Muscle of arm (tissue), 12 donors: ENCODE results near the gene ZNF491. TPM values are rescaled to one million over a fixed set of nuclear protein-coding genes. Genes with fewer than 3 reads are reported as not detected.
"Not testable (repeated sequence)": the region's sequence is repeated elsewhere in the genome, so short reads cannot be mapped to it uniquely, and the experiment has no call there.

Experiments
- DNase-seq: peaks from one replicate; pipeline ENCODE4 v3.0.0-alpha.2; 2013
- polyA plus RNA-seq, 12 donors: library from polyadenylated mRNA; unstranded; fragments of 120-200 nt; gene quantifications; one replicate each; pipeline ENCODE4 v1.2.1, GENCODE V29; 2013; ENCODE audit not compliant: insufficient read length in 12 of 12

ZNF491 gene
- polyA plus RNA-seq, 12 donors: 2.6 to 6.1 (median 4.0) TPM; not detected in 2

DNA sequence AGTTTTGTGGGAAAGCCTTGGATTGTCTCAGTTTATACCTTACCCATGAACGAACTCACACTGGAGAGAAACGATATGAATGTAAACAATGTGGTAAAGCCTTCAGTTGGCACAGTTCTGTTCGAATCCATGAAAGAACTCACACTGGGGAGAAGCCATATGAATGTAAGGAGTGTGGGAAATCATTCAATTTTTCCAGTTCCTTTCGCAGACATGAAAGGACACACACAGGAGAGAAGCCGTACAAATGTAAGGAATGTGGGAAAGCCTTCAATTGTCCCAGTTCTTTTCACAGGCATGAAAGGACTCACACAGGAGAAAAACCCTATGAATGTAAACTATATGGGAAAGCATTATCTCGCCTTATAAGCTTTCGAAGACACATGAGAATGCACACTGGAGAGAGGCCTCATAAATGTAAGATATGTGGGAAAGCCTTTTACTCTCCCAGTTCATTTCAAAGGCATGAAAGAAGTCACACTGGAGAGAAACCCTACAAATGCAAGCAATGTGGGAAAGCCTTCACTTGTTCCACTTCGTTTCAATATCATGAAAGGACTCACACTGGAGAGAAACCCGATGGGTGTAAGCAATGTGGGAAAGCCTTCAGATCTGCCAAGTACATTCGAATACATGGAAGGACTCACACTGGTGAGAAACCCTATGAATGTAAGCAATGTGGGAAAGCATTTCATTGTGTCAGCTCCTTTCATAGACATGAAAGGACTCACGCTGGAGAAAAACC, 8.2 kb downstream of the ZNF491 start:
- DNase-seq: no peak

DNA sequence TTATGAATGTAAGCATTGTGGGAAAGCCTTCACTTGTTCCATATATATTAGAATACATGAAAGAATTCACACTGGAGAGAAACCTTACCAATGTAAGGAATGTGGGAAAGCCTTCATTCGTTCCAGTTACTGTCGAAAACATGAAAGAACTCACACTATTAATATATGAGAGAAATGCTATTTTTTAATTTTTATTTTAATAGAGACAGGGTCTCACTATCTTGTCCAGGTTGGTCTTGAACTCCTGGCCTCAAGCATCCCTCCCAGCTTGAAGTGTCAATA, 8.7 kb downstream of the ZNF491 start:
- DNase-seq: no peak

DNA sequence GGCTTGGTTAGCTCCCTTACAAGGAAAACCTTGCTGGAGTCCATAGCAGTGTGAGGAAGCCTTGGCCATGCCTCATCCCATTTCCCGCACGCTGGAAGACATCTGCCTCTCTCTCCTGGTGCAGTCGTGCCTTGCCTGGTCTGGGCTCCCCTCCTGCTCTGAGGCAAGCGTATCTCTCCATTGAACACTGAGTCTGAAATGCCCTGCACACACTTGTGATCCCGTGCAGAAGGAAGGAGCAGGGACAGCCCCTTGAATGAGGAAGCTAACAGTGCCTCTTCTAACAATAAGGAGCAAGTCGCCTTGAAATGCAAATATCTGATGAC, 15.3 kb downstream of the ZNF491 start:
- DNase-seq: no peak

DNA sequence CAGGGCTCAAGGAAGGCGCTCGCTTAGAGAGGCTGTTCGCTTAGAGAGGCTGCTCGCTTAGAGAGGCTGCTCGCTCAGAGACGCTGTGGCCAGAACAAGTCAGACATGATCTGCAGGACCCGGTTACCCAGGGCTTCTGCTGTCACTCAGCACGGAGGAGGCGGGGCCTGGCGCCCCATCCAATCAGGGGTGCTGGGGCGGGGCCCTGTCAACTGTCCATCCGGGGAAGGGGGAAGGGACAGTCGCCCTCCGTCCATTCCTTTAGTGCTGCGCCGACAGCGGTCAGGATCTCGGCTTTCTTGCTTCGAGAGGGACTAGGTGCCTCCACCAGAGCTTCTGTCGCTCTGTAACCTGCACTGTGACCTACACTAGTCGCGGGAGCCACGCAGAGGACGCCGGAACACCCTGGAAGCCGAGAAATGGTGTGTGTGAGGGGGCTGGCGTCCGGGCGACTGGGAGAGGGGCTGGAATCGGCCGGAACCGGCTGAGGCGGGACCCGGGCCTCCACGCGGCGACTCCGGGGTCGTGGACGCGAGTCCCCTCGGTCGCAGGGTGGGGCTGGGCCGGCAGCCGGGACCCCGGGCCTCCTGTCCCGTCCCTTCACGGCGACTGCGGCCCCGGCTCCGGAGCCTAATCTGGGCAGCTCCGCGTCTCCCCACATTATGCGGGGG, 15.8 kb downstream of the ZNF491 start, which contains the start of gene ZNF440:
TSS of gene ZNF440 (plus strand) at position 245 of the 671 bp plus-strand sequence. CDS start at position 420, 175 bp downstream.
- peak; percentile 97 for DNase-seq

DNA sequence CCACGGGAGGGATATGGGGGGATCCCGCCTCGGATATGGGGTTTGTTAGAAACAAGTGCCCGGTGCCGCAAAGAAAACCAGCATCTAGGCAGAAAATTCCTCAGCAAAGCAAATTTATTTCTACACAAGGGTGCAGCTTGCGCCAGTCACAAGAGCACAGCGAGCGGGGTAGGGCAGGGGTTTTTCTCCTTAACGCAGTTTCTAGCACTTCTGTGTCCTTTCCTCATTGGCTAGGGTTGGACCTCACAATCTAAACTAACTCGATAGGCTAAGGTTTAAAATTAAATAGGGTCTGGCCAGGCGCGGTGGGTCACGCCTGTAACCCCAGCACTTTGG, 16.3 kb downstream of the ZNF491 start:
- DNase-seq: peak; percentile 21

DNA sequence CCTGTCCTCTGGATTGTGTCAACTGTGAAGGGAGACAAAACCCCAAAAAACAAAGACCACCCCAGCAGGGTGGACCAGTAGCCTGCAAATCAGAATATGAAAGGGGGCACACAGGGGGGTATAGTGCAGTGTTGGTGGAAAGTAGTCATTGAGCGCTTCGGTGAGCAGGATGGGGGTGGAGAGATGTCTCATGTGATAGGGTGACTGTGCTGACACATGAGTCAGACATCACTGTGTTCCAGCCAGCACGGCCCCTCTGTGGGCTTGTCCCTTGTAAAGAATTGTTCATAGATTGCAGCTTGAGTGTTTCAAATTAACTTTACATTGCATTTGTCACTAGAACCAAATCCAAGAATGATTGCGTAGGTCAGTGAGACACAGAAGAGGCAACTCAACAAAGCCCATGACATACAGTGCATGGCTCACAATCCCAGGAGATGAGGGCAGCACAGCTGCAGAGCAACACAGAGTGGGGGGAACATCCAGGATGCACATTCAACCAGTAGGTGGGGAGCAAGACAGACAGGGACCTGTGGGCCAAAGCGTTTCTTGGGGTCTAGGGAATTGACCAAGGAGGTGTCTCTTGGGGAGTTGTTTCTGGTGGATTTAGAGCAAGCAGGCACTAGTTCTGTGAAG, 23.3 kb downstream of the ZNF491 start:
- DNase-seq: no peak

DNA sequence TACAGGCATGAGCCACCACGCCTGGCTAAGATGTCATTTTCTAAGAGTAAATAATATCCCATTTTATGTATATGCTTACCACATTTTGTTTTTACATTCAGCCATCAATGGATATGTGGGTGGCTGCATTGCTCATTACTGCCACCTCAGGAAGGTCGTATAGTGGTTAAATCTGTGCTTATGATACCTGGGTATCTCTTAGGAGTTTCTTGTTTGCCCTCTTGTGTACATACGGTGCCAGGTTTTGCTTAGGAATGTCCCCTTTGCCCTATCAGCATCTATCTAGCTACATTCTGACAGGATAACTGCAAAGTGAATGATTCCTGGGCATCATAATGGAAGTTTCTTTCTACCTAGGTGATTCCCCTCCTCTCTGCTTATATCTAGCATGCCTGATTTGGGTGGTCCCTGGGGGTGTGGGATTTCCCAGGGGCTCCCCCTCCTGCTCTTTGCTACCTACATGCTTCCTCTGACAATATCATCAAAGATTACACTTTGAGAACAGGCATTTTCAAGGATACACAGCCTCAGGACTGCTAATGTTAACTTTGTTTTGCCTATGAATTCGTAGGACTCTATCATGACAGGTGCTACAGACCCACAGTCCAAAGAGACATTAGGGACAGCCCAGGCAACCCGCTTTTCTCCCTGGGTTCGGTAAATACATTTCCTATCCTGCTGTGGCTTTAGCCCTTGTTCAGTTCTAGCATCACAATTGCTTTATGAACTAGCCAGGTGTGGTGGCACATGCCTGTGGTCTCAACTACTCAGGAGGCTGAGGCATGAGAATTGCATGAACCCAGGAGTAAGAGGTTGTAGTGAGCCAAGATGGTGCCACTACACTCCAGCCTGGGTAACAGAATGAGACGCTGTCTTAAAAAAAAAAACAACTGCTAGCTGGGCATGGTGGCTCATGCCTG, 30.9 kb downstream of the ZNF491 start:
- DNase-seq: not testable (repeated sequence)

DNA sequence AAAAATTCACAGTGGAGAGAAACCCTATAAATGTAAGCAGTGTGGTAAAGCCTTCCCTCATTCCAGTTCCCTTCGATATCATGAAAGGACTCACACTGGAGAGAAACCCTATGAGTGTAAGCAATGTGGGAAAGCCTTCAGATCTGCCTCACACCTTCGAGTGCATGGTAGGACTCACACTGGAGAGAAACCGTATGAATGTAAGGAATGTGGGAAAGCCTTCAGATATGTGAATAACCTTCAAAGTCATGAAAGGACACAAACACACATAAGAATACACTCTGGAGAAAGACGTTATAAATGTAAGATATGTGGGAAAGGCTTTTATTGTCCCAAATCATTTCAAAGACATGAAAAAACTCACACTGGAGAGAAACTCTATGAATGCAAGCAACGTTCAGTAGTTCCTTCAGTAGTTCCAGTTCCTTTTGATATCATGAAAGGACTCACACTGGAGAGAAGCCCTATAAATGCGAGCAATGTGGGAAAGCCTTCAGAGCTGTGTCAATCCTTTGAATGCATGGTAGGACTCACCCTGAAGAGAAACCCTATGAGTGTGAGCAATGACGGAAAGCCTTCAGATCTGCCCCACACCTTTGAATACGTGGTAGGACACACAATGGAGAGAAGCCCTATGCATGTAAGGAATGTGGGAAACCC, 34.1 kb downstream of the ZNF491 start:
- DNase-seq: no peak

DNA sequence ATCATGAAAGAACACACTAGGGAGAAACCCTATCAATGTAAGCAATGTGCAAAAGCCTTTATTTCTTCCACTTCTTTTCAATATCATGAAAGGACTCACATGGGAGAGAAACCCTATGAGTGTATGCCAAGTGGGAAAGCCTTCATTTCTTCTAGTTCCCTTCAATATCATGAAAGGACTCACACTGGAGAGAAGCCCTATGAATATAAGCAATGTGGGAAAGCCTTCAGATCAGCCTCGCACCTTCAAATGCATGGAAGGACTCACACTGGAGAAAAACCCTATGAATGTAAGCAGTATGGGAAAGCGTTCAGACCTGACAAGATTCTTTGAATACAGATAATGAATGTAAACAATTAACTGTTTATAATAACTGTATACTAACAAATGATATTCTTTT, 35.2 kb downstream of the ZNF491 start:
- no peak for DNase-seq

DNA sequence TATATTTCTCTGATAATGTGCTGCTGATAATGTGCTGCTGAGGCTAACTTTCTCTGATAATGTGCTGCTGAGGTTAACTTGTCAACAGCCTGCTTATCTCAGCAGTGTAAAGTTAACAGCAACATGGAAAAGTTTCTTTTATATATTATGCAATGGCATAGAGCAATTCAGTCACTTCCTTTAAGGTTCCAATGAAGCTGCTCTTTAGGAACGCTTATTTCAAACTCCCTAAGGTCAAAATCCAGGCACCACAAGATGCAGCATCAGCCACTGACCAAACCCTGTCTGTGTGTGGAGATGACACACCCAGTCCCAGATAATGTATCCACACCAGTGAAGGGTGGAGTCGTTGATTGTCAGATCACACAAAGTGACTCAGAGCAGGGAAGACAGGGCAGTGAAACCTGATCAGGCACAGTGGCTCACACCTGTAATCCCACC, 37.3 kb downstream of the ZNF491 start:
- not testable (repeated sequence) for DNase-seq

DNA sequence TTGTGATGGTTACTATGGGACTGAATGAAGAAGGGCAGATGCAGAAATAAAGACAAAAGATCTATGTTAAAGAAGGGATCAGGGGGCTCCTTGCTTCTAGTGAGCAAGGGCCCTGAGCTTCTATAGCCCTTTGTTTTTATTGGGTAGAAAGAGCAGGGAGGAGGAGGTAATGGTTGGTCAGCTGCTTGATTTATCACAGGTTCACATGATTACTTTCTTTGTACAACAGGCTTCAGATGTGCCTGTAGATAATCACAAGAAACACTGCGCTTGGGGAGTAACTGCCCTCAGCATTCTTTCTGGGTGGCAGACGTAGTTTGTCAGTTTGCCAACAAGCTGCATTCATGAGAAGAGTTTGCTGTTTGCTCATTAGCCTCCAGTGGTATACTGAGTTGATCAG, 45.4 kb downstream of the ZNF491 start:
- no peak for DNase-seq

DNA sequence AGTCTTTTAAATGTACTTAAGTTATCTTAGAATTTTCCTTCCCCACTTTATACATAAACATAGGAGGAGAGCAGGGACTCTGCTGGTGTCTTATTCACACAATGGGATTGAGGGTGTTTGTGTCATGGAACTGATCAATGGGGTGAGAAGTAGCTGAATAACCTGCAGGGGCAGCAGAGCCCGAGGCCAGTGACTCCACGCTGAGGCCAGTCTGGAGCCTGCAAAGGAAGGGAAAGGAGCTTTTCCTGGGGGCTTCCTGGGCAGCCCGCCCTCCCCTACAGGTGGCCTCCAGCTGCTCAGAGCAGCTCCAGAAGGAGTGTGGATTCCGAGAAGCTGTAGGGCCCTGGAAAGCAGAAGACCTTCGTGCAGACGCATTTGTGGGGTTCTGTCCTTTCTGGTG, 49.3 kb downstream of the ZNF491 start:
- not testable (repeated sequence) for DNase-seq

DNA sequence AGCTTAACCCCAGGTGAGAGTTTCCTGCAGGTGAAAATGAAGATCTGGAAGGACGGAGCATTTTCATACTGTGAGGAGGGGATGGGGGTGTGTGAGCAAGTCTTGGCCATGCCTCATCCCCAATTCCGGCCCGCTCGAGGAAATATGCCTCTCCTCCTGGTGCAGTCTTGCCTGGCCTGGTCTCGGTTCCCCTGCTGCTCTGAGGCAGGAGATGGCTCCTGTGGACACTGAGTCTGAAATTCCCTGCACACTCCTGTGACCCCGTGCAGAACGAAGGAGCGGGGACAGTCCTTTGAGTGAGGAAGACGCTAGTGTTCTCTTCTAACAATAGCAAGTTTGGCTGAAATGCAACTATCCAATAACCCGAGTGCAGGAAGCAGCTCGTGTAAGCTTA, 49.9 kb downstream of the ZNF491 start:
- DNase-seq: no peak

DNA sequence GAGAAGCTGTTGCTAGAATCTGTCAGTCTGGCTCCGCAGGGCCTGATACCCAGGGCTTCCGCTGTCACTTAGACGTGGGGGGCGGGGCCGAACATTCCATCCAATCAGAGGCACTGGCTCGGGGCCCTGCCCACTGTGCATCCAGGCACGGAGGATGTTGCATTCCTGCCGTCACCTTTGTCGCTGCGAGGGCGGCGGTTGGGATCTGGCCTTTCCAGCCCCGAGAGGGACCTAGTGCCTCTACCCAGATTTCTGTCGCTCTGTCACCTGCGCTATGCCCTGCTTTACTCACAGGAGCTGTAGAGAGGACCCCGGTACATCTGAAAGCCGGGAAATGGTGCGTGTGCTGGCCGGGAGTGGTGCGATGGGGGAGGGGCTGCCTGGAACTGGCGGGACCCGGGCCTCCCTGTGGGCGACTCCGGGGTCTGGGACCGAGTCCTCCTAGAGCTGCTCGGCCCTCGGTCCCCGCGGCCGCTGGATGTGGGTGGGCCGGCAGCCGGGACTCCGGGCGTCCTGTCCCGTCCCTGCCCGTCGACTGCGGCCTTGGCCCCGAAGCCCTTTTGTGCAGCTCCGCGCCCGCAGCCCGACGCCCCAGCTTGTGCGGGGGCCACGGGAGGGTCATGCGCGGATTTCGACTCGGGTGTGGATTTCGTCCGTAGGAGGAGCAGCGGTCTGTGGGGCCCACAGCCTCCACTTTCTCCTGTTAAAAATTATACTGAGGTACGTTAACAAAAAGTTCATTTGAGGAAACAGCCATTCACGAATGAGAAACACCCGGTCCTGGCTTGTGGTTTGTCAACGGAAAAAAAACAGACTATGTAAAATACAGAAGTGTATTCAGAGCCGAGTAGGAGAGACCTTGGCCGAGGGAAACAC, 50.5 kb downstream of the ZNF491 start, which contains the start of gene ZNF439:
TSS of gene ZNF439 (plus strand) at position 133 of the 876 bp plus-strand sequence. CDS start at position 275, 142 bp downstream.
- peak; percentile 82 for DNase-seq

DNA sequence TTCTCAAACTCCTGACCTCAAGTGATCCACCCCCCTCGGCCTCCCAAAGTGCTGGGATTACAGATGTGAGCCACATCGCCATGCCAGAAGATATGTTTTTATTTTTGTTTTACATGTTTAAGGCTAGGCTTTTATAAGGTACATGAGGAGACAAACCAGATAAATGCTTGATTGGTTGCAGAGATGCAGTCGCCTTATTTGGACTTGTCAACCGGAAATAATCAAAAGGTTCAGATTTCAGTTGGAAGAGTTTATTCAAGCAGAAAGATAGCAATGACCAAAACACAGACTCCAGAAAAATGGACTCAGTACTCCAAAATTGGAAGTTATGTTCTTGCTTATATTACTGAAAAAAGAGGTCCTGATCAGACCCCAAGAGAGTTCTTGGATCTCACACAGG, 52.0 kb downstream of the ZNF491 start:
- not testable (repeated sequence) for DNase-seq

DNA sequence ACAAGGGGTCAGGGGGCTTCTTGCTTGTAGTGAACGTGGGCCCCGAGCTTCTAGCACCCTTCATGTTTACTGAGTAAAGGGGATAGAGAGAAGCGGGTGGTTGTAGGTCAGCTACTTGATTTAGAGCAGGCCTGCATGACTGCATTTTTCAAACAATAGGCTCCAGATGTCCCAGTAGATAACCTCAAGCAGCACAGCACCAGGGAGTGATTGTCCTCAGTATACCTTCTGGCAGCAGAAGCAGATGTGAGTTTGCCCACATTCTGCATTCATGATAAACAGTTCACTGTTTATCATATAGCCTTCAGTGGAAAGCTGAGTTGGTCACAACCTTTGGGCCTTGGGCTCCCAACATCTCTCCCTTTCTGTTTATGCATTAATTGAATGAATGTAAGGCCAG, 55.0 kb downstream of the ZNF491 start:
- DNase-seq: no peak

DNA sequence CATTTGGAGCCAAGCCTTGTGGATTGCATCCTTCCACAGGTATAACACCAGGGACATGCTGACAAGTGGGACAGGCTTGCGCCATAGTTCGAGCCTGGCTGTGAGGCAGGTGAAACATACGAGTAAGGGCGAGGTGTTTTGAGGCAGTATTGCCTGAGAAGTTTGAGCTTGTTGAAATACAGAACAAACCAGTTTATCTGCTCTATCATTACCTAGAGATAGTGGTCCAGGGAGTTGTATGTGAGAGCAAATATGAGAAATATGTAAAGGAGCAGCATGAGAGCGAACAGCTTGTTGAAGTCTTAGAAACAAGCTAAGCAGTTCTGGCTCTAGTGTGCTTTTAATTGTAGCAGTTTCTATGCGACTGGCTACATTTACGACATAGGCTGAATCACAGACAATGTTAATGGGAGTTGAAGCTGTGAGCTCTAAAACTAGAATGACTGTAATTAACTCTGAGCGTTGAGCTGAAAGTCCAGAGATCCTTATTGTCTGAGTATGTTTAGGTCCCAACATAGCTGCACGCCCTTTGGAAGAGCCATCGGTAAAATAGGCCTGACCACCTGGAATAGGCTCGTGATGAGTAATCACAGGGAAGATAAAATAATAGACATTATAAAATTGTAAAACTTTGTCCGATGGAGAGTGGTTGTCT, 58.4 kb downstream of the ZNF491 start:
- DNase-seq: no peak
